ENCODE results near the gene HYAL2.

HYAL2 gene

DNA sequence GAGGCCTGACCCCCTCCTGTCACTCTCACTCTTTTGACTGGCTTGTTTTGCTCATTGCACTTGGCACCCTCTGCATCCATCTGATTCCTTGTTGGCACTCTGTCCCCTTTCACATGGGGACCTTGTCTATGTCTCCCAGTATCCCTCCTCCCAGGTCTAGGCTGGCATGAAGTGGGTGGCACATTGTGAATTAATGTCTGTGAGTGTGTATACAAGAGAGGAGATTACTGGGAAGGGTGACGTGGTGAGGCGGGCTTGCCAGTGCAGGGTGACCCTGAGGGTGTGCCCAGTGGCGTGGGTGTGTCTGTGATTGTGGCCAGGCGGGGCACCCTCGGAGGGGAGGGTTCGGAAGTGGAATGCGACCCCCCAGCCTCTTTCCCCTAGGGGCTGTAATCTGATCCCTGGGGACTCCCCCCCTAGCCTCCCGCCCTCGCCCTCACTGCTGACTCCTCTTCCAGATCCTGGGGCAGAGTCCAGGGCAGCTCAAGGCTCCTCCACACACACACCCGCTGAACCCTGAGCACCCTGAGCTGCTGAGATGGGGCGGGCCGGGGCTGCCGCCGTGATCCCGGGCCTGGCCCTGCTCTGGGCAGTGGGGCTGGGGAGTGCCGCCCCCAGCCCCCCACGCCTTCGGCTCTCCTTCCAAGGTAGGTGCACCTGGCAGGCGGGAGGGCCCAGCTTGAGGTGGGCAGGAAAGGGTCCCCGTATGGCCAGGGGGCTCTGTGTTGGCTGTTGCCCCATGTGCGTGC, 53.7 kb downstream of the HYAL2 start, which contains the start of gene SEMA3B:
Gene SEMA3B, plus strand, starts transcription at position 445 of the 749 bp plus-strand sequence. Its CDS starts 94 bp downstream, at position 539.
- DNase-seq: no peak

DNA sequence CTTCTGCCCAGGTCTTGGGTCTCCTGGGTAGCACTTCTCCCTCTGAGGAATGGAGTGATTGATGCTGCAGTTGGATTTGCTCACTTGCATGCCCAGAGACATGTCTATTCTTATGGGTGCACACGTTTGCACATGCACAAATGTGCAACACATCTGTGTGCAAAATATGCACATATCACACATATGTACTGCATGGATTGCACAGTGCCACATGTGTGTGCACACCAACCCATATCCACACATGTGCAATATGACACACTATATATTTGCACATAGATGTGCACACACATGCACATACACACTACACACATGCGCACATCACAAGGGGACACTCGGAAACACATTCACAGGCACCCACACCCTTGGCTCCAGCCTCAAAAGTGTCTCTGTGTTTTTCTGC, 54.3 kb downstream of the HYAL2 start:
- DNase-seq: no peak
